ENCODE data around the gene IGIP.

GRCh38 chr5:140166911-140167310 is 41.2 kb downstream of the IGIP start:
- TF ChIP-seq, protein P1, sequence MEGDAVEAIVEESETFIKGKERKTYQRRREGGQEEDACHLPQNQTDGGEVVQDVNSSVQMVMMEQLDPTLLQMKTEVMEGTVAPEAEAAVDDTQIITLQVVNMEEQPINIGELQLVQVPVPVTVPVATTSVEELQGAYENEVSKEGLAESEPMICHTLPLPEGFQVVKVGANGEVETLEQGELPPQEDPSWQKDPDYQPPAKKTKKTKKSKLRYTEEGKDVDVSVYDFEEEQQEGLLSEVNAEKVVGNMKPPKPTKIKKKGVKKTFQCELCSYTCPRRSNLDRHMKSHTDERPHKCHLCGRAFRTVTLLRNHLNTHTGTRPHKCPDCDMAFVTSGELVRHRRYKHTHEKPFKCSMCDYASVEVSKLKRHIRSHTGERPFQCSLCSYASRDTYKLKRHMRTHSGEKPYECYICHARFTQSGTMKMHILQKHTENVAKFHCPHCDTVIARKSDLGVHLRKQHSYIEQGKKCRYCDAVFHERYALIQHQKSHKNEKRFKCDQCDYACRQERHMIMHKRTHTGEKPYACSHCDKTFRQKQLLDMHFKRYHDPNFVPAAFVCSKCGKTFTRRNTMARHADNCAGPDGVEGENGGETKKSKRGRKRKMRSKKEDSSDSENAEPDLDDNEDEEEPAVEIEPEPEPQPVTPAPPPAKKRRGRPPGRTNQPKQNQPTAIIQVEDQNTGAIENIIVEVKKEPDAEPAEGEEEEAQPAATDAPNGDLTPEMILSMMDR (IDR thresholded peaks at IDR 0.05) = no peak
- no peak for TF ChIP-seq EZH2 (IDR thresholded peaks at IDR 0.05)
- no peak for TF ChIP-seq EZH2phosphoT487 (IDR thresholded peaks at IDR 0.05)

Data from neural progenitor cell (in vitro differentiated cells).